OCI-LY3 (cell line): ENCODE results near the gene FOSL2.

Experiments used
- H2AFZ ChIP-seq: fragments of 200-600, 300-600 bp; shearing (Covaris generic); 2 replicates; pipeline ENCODE4 v1.6.0; 2014; ENCODE audit warnings: antibody characterized with exemption, low read depth, low read length
- H3K27ac ChIP-seq: fragments of 200-600, 300-600 bp; sonication (generic); 2 replicates; pipeline ENCODE4 v1.5.1; 2014; ENCODE audit warnings: mild to moderate bottlenecking, low read length, moderate library complexity, mixed read lengths
- H3K27me3 ChIP-seq: fragments of 200-600, 300-600 bp; sonication (generic); 2 replicates; pipeline ENCODE4 v1.6.1; 2014; ENCODE audit warnings: low read depth, low read length, mixed read lengths
- H3K36me3 ChIP-seq: fragments of 200-600, 300-600 bp; sonication (generic); replicated peaks from 2 replicates; pipeline ENCODE3; 2014; ENCODE audit warnings: low read depth, low read length, mixed read lengths
- H3K4me1 ChIP-seq: fragments of 300-600, 200-600 bp; sonication (generic); 2 replicates; pipeline ENCODE4 v1.6.1; 2014; ENCODE audit warnings: low read length, mixed read lengths
- H3K4me2 ChIP-seq: fragments of 200-600, 300-600 bp; sonication (generic); 2 replicates; pipeline ENCODE4 v1.6.1; 2014; ENCODE audit warnings: low read length, mixed read lengths
- H3K4me3 ChIP-seq: fragments of 300-600, 200-600 bp; sonication (generic); 2 replicates; pipeline ENCODE4 v1.5.1; 2014; ENCODE audit warnings: antibody characterized with exemption, mild to moderate bottlenecking, low read length, moderate library complexity
- H3K79me2 ChIP-seq: fragments of 300-600, 200-600 bp; shearing (Covaris generic); 2 replicates; pipeline ENCODE4 v1.6.1; 2014; ENCODE audit warnings: mild to moderate bottlenecking, low read length, mixed read lengths
- H3K9ac ChIP-seq: fragments of 300-600, 200-600 bp; shearing (Covaris generic); 2 replicates; pipeline ENCODE4 v1.6.0; 2014; ENCODE audit warnings: mild to moderate bottlenecking, low read length, moderate library complexity
- H3K9me3 ChIP-seq: fragments of 200-600, 300-600 bp; shearing (Covaris generic); 2 replicates; pipeline ENCODE4 v1.6.1; 2014; ENCODE audit warnings: low read length, mixed read lengths; ENCODE audit not compliant: insufficient read depth
- H4K20me1 ChIP-seq: fragments of 200-600, 300-600 bp; sonication (generic); 2 replicates; pipeline ENCODE4 v1.6.1; 2016; ENCODE audit warnings: low read length, mixed read lengths; ENCODE audit not compliant: insufficient read depth
- EZH2phosphoT487 ChIP-seq: fragments of 200-600 bp; shearing (Covaris generic); IDR thresholded peaks from 2 replicates; pipeline ENCODE4 v1.6.1; 2018; ENCODE audit warnings: antibody characterized with exemption, mixed run types, low read depth
- TF ChIP-seq, protein P1 (sequence below): fragments of 200-600, 300-600 bp; sonication (generic); IDR thresholded peaks from 2 replicates; pipeline ENCODE4 v1.5.1; 2014; ENCODE audit warnings: antibody characterized with exemption, low read length, low read depth

Gene FOSL2

DNA sequence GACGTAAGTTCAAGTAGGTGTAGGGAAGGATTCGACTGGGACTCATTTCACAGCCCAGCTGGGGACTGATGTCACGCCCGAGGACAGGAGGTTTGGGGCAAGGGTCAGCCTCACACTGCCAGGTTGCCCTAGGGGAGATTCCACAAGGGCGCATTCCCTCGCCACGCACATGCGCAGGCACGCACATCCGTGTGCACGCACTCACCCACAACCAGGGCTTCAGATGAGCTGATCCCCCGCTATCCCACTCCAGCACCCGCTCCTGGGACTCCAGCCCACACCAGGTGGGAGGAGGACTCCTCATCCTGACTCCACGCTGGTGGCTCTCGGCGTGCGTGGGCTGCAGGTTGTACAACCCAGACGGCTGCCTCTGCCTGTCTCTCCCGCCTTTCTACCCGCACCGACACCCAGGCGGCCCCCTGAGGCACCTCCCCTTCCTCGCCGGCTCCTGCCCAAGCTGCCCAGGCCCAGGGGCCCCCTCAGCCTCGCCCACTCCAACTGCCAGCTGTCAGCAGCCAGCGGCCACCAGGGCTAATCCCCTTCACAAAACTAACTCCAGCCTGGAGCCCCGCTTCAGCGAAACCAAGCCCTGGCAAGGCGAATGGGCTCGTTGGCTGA lies 47.8 kb upstream of the FOSL2 start:
- Histone ChIP-seq H3K27me3 (no peaks in the 10 kb centered on the region), H2AFZ (no peak overlapping the region), H4K20me1 (no peaks in the 10 kb centered on the region), H3K9me3 (no peaks in the 10 kb centered on the region), H3K4me2 (no peak overlapping the region), H3K4me1 (peaks cover 11% of the 10 kb centered on the region), H3K4me3 (no peak overlapping the region), H3K79me2 (no peaks in the 10 kb centered on the region), H3K36me3 (no peaks in the 10 kb centered on the region), H3K9ac (no peak overlapping the region), H3K27ac (no peak overlapping the region)
- no peak for TF ChIP-seq EZH2phosphoT487
- TF ChIP-seq, protein P1, sequence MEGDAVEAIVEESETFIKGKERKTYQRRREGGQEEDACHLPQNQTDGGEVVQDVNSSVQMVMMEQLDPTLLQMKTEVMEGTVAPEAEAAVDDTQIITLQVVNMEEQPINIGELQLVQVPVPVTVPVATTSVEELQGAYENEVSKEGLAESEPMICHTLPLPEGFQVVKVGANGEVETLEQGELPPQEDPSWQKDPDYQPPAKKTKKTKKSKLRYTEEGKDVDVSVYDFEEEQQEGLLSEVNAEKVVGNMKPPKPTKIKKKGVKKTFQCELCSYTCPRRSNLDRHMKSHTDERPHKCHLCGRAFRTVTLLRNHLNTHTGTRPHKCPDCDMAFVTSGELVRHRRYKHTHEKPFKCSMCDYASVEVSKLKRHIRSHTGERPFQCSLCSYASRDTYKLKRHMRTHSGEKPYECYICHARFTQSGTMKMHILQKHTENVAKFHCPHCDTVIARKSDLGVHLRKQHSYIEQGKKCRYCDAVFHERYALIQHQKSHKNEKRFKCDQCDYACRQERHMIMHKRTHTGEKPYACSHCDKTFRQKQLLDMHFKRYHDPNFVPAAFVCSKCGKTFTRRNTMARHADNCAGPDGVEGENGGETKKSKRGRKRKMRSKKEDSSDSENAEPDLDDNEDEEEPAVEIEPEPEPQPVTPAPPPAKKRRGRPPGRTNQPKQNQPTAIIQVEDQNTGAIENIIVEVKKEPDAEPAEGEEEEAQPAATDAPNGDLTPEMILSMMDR: no peak

DNA sequence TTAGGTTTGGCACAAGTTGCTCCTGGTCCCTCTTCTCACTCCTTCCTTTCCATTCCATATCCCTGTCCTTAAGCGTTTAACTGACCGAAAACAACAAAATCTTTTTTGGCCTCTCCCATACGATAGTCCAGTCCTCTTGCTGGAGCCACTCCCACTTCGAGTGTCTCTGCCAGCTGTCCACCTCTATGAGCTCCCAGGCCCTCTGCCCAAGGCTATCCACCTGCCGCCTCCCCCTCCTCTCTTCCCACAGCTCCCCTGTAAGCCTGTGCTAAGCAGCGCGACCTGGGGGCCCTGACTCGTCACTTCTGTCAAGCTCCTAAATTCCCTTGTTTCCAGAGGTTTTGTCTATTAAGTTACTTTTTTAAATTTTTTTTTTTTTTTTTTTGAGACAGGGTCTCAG lies 47.0 kb upstream of the FOSL2 start:
- Histone ChIP-seq H3K36me3 (no peaks in the 10 kb centered on the region), H3K79me2 (no peaks in the 10 kb centered on the region), H3K4me2 (no peak overlapping the region), H3K27me3 (no peaks in the 10 kb centered on the region), H3K4me1 (peaks cover 14% of the 10 kb centered on the region), H2AFZ (no peak overlapping the region), H3K4me3 (no peak overlapping the region), H3K9ac (no peak overlapping the region), H3K9me3 (no peaks in the 10 kb centered on the region), H3K27ac (no peak overlapping the region), H4K20me1 (no peaks in the 10 kb centered on the region)
- TF ChIP-seq, protein P1: no peak
- TF ChIP-seq EZH2phosphoT487: no peak

DNA sequence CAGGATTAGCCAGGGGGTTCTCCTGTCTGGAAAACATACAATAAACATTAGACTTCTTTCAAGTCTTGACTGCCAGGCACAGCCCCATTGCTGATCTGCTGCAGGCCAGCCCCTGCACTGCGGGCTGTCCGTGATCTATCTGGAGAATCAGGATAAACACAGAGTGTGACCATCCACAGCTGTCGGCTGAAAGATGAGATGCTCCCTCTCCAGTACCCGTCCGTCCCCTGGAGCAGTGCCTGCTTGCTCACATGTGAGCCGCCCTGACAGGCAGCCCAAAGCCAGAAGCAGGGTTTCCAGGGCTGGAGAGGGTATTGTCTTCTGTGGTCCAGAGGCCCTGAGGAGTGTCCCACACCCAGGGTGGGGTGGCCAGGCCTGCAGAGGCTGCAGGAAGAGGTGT lies 46.1 kb upstream of the FOSL2 start:
- H3K4me1 ChIP-seq: peaks cover 23% of the 10 kb centered on the region
- no peaks in the 10 kb centered on the region for H3K36me3 ChIP-seq
- H2AFZ ChIP-seq: no peak overlapping the region
- H3K4me3 ChIP-seq: no peak overlapping the region
- no peak overlapping the region for H3K27ac ChIP-seq
- no peak overlapping the region for H3K4me2 ChIP-seq
- no peaks in the 10 kb centered on the region for H3K9me3 ChIP-seq
- no peaks in the 10 kb centered on the region for H3K79me2 ChIP-seq
- TF ChIP-seq, protein P1: no peak
- TF ChIP-seq EZH2phosphoT487: no peak
- H4K20me1 ChIP-seq: no peaks in the 10 kb centered on the region
- no peaks in the 10 kb centered on the region for H3K27me3 ChIP-seq
- no peak overlapping the region for H3K9ac ChIP-seq

DNA sequence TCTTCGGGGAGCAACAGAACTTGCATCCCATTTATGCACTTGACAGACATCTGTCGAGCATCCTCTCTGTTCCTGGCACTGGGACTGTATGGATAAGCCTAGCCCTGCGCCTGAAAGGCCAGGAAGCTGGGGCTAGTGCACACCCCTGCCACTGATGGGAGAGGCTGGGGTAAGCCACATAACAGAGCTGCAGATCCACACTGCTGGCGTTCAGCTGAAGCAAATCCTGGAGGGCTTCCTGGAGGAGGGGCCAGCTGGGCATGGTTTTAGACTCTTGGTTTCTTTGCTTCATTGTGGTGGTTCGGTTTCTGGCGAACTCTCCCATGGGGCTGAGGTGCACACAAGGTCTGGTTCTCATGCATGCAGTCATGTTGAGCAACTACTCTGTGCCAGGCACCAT lies 45.5 kb upstream of the FOSL2 start:
- Histone ChIP-seq H3K36me3 (no peaks in the 10 kb centered on the region), H4K20me1 (no peaks in the 10 kb centered on the region), H3K4me3 (no peak overlapping the region), H3K9me3 (no peaks in the 10 kb centered on the region), H3K79me2 (no peaks in the 10 kb centered on the region), H2AFZ (no peak overlapping the region), H3K9ac (no peak overlapping the region), H3K27me3 (no peaks in the 10 kb centered on the region), H3K4me2 (no peak overlapping the region), H3K4me1 (peaks cover 30% of the 10 kb centered on the region), H3K27ac (no peak overlapping the region)
- no peak for TF ChIP-seq EZH2phosphoT487
- TF ChIP-seq, protein P1: no peak
